ENCODE measurements around the gene YPEL3. TPM values are rescaled to one million over a fixed set of nuclear protein-coding genes. Genes with fewer than 3 reads are reported as not detected.

The YPEL3 gene
- total RNA-seq, 1 donor from 2014 or later, result 75.8 TPM

GRCh38 chr16:30085247-30085646, 10.8 kb downstream of the YPEL3 start:
- peaks cover 9% of the 10 kb centered on the region for H3K4me1 Mint-ChIP-seq
- TF ChIP-seq CTCF (IDR thresholded peaks at IDR 0.05), result no peak
- CTCF ChIA-PET, result no interaction called here
- no peak overlapping the region for H3K27ac Mint-ChIP-seq
- no peaks in the 10 kb centered on the region for H3K27me3 Mint-ChIP-seq
- H3K4me3 Mint-ChIP-seq, result no peak overlapping the region
- DNase-seq, result no peak
- ATAC-seq (ENCODE audit: low read depth), result no peak
- peaks cover 52% of the 10 kb centered on the region for H3K36me3 Mint-ChIP-seq (ENCODE audit: low read depth)
- no peaks in the 10 kb centered on the region for H3K9me3 Mint-ChIP-seq
- POLR2A ChIA-PET, result interaction anchor here (0.7 to 1.1 kb wide), 2 partner anchors 97 to 98 kb away, joined by 3 read pairs; partner anchors contain the start of gene CORO1A
- intact Hi-C loops (cut with micrococcal nuclease), result no loop called here

GRCh38 chr16:30084816-30085159, 11.2 kb downstream of the YPEL3 start:
- CTCF ChIA-PET, result no interaction called here

GRCh38 chr16:30084096-30084815, 11.8 kb downstream of the YPEL3 start:
- no peak overlapping the region for H3K4me3 Mint-ChIP-seq
- no peaks in the 10 kb centered on the region for H3K27me3 Mint-ChIP-seq
- no peak for DNase-seq
- H3K4me1 Mint-ChIP-seq, result peaks cover 4% of the 10 kb centered on the region
- H3K27ac Mint-ChIP-seq, result no peak overlapping the region
- peaks cover 62% of the 10 kb centered on the region for H3K36me3 Mint-ChIP-seq (ENCODE audit: low read depth)
- intact Hi-C loops (cut with micrococcal nuclease), result no loop called here
- ChIA-PET CTCF (no interaction called here), POLR2A (interaction anchor here (0.5 to 1.0 kb wide), 3 partner anchors 23 to 98 kb away, joined by 3 to 5 read pairs (median 3); no protein-coding TSS in a partner anchor)
- ATAC-seq (ENCODE audit: low read depth), result no peak
- no peak for TF ChIP-seq CTCF (IDR thresholded peaks at IDR 0.05)
- no peaks in the 10 kb centered on the region for H3K9me3 Mint-ChIP-seq

More at GRCh38 chr16:30084816-30085159, 11.2 kb downstream of the YPEL3 start:
- intact Hi-C loops (cut with micrococcal nuclease), result no loop called here
- DNase-seq (no peak), ATAC-seq (ENCODE audit: low read depth) (no peak)
- H3K4me3 Mint-ChIP-seq, result no peak overlapping the region
- H3K4me1 Mint-ChIP-seq, result peaks cover 4% of the 10 kb centered on the region
- H3K27ac Mint-ChIP-seq, result no peak overlapping the region
- TF ChIP-seq CTCF (IDR thresholded peaks at IDR 0.05), result no peak
- no peaks in the 10 kb centered on the region for H3K27me3 Mint-ChIP-seq
- no peaks in the 10 kb centered on the region for H3K9me3 Mint-ChIP-seq
- POLR2A ChIA-PET, result interaction anchor here (0.7 to 1.0 kb wide), 2 partner anchors 30 to 97 kb away, joined by 3 read pairs; no protein-coding TSS in a partner anchor
- peaks cover 57% of the 10 kb centered on the region for H3K36me3 Mint-ChIP-seq (ENCODE audit: low read depth)

- peak; percentile 7 for ATAC-seq (ENCODE audit: low read depth)
- H3K4me1 Mint-ChIP-seq, result peaks cover 5% of the 10 kb centered on the region
- no peaks in the 10 kb centered on the region for H3K9me3 Mint-ChIP-seq
- DNase-seq, result no peak
- intact Hi-C loops (cut with micrococcal nuclease), result no loop called here
- H3K27me3 Mint-ChIP-seq, result no peaks in the 10 kb centered on the region
- H3K27ac Mint-ChIP-seq, result no peak overlapping the region
- H3K36me3 Mint-ChIP-seq (ENCODE audit: low read depth), result peaks cover 66% of the 10 kb centered on the region
- ChIA-PET POLR2A (interaction anchor here (0.5 to 2.5 kb wide), 3 partner anchors 9 to 28 kb away, joined by 3 to 13 read pairs (median 5); partner anchors contain the start of gene TBX6), CTCF (interaction anchor here (2.1 kb wide), 1 partner anchor 8 kb away, joined by 5 read pairs; the partner anchor contains the start of gene TBX6)
- no peak overlapping the region for H3K4me3 Mint-ChIP-seq
- no peak for TF ChIP-seq CTCF (IDR thresholded peaks at IDR 0.05)
These were observed 12.6 kb downstream of the YPEL3 start for GRCh38 chr16:30083216-30084055.
